Measurements from ENCODE around the gene CTNNA1.

The CTNNA1 gene

DNA sequence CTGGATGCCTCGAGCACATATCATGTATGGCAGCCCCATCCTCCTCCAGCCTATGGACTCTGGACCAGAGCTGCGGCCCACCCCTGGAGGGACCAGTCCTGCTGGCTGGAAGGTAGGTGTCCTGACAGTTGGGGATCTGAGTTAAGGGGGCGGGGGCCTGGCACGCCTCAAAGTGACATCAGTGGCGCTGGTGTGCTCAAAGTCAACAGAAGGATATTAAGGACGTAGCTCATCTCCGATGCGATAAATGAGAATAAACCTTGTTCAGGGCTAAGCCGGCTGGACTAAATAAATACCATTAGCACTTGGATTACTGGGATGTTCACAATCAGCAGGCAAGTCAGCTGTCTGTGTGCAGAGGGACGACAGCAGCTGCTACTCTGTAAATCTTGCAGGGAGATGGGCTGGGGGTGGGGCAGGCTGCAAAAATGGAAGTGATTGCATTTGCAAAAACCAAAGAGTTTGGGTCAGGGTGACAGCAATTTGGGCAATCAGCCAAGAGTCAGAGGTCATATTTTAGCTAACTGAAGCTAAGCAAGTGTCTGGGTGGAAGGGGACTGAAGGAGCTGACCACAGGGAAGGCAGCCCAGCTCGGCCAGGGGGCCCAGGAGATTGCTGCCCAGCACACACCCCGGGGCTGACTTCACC is 201.9 kb downstream of the CTNNA1 start:
- TF ChIP-seq EZH2phosphoT487 (IDR thresholded peaks at IDR 0.05; ENCODE audit: borderline replicate concordance): no peak
- TF ChIP-seq, protein P1, sequence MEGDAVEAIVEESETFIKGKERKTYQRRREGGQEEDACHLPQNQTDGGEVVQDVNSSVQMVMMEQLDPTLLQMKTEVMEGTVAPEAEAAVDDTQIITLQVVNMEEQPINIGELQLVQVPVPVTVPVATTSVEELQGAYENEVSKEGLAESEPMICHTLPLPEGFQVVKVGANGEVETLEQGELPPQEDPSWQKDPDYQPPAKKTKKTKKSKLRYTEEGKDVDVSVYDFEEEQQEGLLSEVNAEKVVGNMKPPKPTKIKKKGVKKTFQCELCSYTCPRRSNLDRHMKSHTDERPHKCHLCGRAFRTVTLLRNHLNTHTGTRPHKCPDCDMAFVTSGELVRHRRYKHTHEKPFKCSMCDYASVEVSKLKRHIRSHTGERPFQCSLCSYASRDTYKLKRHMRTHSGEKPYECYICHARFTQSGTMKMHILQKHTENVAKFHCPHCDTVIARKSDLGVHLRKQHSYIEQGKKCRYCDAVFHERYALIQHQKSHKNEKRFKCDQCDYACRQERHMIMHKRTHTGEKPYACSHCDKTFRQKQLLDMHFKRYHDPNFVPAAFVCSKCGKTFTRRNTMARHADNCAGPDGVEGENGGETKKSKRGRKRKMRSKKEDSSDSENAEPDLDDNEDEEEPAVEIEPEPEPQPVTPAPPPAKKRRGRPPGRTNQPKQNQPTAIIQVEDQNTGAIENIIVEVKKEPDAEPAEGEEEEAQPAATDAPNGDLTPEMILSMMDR (conservative IDR thresholded peaks at IDR 0.05; ENCODE audit: low read length): no peak
- Histone ChIP-seq H3F3A (ENCODE audit: low read depth) (no peaks in the 10 kb centered on the region), H3K27me3 (ENCODE audit: insufficient read depth, low read length, poor library complexity, severe bottlenecking) (no peaks in the 10 kb centered on the region), H4K20me1 (ENCODE audit: insufficient read depth, low read length, poor library complexity, severe bottlenecking) (no peaks in the 10 kb centered on the region), H3K4me1 (ENCODE audit: insufficient read depth, low read length, poor library complexity, severe bottlenecking) (peaks cover 21% of the 10 kb centered on the region), H3K9me2 (replicated peaks; ENCODE audit: low read depth, low read length) (no peaks in the 10 kb centered on the region), H3K79me2 (ENCODE audit: insufficient read depth, low read length) (no peaks in the 10 kb centered on the region), H3K4me2 (ENCODE audit: low read depth, low read length, poor library complexity, severe bottlenecking) (no peak overlapping the region), H2AFZ (ENCODE audit: low read length) (no peak overlapping the region), H3K36me3 (ENCODE audit: insufficient read depth, low read length) (no peaks in the 10 kb centered on the region), H3K9me3 (ENCODE audit: insufficient read depth, low read depth, low read length) (no peaks in the 10 kb centered on the region), H3K9ac (ENCODE audit: low read depth, low read length, poor library complexity, severe bottlenecking) (no peak overlapping the region), H3K4me3 (ENCODE audit: low read length, poor library complexity, severe bottlenecking) (no peak overlapping the region)

DNA sequence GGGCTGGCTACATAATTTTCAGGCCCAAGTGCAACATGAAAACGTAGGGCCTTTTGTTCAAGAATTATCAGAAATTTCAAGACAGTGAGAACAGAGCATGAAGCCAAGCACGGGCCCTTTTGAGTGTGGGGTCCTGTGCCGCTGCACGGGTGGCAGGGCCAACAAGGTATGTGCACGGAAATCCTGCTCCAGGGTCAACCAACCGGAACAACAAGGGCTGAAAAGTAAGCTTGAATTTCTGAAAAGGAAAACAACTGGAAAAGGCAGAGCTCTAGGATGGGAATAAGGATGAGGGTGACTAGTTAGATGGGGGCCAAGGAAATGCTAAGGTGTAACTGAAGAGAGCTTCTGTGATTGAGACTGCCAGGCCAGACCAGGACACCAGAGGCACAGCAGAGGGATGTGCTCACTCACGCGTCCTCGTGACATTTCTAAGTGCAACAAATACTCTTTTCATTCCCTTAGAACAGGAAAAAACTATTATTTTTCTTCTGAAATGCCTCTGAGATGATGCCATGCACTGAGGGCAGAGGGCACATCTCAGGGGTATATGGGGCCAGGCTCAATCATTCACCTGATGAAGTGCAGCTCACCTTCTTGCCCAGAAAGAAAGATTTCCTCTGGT is 202.6 kb downstream of the CTNNA1 start:
- no peaks in the 10 kb centered on the region for H3K9me3 ChIP-seq (ENCODE audit: insufficient read depth, low read depth, low read length)
- H3K9me2 ChIP-seq (replicated peaks; ENCODE audit: low read depth, low read length): no peaks in the 10 kb centered on the region
- H3K27me3 ChIP-seq (ENCODE audit: insufficient read depth, low read length, poor library complexity, severe bottlenecking): no peaks in the 10 kb centered on the region
- no peaks in the 10 kb centered on the region for H3K36me3 ChIP-seq (ENCODE audit: insufficient read depth, low read length)
- H3K4me2 ChIP-seq (ENCODE audit: low read depth, low read length, poor library complexity, severe bottlenecking): no peak overlapping the region
- H2AFZ ChIP-seq (ENCODE audit: low read length): no peak overlapping the region
- H3K9ac ChIP-seq (ENCODE audit: low read depth, low read length, poor library complexity, severe bottlenecking): no peak overlapping the region
- no peaks in the 10 kb centered on the region for H3K79me2 ChIP-seq (ENCODE audit: insufficient read depth, low read length)
- no peaks in the 10 kb centered on the region for H3F3A ChIP-seq (ENCODE audit: low read depth)
- TF ChIP-seq, protein P1 (conservative IDR thresholded peaks at IDR 0.05; ENCODE audit: low read length): no peak
- TF ChIP-seq EZH2phosphoT487 (IDR thresholded peaks at IDR 0.05; ENCODE audit: borderline replicate concordance): no peak
- no peaks in the 10 kb centered on the region for H4K20me1 ChIP-seq (ENCODE audit: insufficient read depth, low read length, poor library complexity, severe bottlenecking)
- no peak overlapping the region for H3K4me3 ChIP-seq (ENCODE audit: low read length, poor library complexity, severe bottlenecking)
- H3K4me1 ChIP-seq (ENCODE audit: insufficient read depth, low read length, poor library complexity, severe bottlenecking): peaks cover 21% of the 10 kb centered on the region

DNA sequence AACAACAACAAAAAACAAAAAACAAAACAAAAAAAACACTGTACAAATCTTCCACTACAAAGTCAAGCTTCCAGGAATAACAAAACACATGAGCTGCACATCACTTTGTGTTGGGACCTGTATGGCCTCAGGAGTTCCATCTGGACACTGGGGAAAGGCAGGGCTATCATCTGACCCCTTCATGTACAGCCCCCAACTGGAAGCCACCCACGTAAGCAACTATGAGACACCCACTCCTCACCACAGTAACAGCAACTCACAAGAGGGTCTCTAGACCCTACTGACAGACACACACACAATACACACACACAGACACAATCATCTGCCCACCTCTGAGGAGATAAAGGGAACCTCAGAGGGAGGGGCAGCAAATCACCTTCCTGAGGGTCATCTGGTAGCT is 203.6 kb downstream of the CTNNA1 start:
- Histone ChIP-seq H4K20me1 (ENCODE audit: insufficient read depth, low read length, poor library complexity, severe bottlenecking) (no peaks in the 10 kb centered on the region), H3K4me3 (ENCODE audit: low read length, poor library complexity, severe bottlenecking) (no peak overlapping the region), H3K36me3 (ENCODE audit: insufficient read depth, low read length) (no peaks in the 10 kb centered on the region), H3K9ac (ENCODE audit: low read depth, low read length, poor library complexity, severe bottlenecking) (no peak overlapping the region), H3K27me3 (ENCODE audit: insufficient read depth, low read length, poor library complexity, severe bottlenecking) (no peaks in the 10 kb centered on the region), H3K9me2 (replicated peaks; ENCODE audit: low read depth, low read length) (no peaks in the 10 kb centered on the region), H3K79me2 (ENCODE audit: insufficient read depth, low read length) (no peaks in the 10 kb centered on the region), H3K4me1 (ENCODE audit: insufficient read depth, low read length, poor library complexity, severe bottlenecking) (peaks cover 21% of the 10 kb centered on the region), H3K9me3 (ENCODE audit: insufficient read depth, low read depth, low read length) (no peaks in the 10 kb centered on the region), H3K4me2 (ENCODE audit: low read depth, low read length, poor library complexity, severe bottlenecking) (no peak overlapping the region), H3F3A (ENCODE audit: low read depth) (no peaks in the 10 kb centered on the region), H2AFZ (ENCODE audit: low read length) (no peak overlapping the region)
- TF ChIP-seq EZH2phosphoT487 (IDR thresholded peaks at IDR 0.05; ENCODE audit: borderline replicate concordance): no peak
- TF ChIP-seq, protein P1 (conservative IDR thresholded peaks at IDR 0.05; ENCODE audit: low read length): no peak
